GM21526 (cell line): ENCODE measurements around the gene MEIS1.
"Not testable (repeated sequence)": the region's sequence is repeated elsewhere in the genome, so short reads cannot be mapped to it uniquely, and the experiment has no call there.

ENCODE experiments used
- ATAC-seq: cut with Tn5 transposase; IDR thresholded peaks from one replicate; pipeline ENCODE4 v1.9.1; 2021; ENCODE audit warnings: moderate library complexity; ENCODE audit not compliant: unreplicated experiment, low FRiP score

Gene MEIS1

GRCh38 chr2:66434679-66435548, at the start of gene MEIS1:
Gene MEIS1 (plus strand): TSS chr2:66435125. CDS start chr2:66435857, 732 bp downstream.
- peak; percentile 91 for ATAC-seq

DNA sequence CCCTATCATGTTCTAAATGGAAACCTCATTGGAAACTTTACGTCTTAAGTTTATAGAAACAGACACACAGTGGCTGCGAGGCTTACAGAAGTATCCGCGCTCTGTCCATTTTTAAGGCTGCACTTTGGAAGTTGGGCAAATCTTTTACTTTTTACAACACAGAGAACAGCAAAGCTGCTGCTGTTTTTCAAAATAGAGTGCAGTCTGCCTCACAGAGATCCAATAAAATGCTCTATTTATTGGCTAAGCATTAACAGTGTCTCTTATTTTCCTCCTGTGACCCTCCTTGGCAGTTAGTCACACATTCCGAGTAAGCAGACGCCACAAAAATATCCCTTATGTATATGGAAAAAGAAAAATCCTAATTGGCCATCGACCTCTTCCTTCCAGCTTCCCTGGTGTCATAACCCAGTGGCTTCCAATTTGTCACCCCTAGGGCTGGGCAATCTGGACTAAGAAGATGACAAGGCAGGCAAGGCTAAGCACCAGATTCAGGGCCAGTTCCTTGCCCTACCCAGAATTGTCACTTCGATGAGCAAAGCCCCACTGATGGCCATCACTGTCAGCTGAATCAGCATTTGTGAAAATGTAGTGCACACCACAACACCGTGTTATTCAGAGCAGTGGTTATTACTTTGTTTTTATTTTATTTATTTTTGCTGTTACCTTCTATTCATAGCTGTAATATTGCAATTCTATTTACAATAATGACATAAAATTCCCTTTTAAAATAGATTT, 47.7 kb upstream of the MEIS1 start:
- no peak for ATAC-seq

DNA sequence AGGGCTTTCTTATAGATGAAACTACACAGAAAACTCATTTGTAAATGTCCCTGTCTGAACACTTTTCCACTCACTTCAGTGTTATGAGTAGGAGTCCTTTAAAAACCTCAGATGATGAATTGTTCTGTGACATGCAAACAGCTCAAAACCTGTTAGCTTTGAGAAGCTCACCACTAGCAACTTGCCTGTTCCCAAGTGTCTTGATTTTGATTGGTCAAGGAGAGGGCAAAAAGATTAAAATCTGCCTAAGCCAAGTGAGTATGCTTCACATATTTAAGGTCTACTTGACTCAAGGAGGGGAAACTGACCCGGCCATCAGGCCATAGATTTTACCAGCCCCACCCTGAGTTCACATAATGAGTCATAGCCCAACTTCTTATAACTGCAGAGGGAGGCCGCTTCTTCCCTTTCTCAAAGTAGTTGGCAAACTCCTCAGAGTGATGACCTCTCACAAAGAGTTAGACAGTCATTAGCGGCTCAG, 45.2 kb upstream of the MEIS1 start:
- ATAC-seq, result no peak

DNA sequence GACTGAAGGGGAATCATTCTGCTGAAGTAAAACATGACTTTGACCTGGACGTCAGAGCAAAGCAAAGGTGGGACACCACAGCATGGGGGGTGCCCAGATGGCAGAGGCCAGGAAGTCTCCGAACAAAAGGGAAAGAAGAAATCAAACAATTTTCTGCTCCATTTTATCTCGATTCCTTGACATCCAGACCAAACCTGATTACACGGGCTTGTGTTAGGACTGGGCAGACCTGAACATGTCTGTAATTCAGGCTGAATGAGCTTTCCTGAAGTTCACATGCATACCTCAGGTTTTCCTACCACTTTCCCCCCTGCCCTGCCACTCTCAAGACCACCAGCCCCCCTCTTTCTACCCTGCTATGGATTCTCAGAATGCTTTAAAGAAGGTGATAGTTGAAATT, 44.8 kb upstream of the MEIS1 start:
- ATAC-seq, result no peak

DNA sequence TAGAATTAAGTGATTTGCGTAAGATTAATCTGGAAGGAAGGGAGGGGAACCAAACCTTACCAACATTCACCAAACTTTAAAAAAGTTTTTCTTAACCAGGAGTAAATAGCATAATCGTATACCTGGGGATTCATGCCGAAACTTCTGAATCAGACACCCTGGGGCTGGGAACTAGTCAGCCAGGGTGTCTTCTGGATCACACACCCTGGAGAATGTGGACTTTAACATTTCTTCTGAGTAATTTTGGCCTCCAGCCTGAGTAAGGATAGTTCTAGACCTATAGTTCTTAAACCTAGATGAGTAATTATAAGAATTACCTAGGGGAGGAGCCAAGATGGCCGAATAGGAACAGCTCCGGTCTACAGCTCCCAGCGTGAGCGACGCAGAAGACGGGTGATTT, 44.1 kb upstream of the MEIS1 start:
- no peak for ATAC-seq

DNA sequence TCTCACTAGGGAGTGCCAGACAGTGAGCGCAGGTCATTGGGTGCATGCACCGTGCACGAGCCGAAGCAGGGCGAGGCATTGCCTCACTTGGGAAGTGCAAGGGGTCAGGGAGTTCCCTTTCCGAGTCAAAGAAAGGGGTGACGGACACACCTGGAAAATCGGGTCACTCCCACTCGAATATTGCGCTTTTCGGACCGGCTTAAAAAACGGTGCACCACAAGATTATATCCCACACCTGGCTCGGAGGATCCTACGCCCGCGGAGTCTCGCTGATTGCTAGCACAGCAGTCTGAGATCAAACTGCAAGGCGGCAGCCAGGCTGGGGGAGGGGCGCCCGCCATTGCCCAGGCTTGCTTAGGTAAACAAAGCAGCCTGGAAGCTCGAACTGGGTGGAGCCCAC, 43.7 kb upstream of the MEIS1 start:
- not testable (repeated sequence) for ATAC-seq

- ATAC-seq, result no peak
These were observed 29.5 kb upstream of the MEIS1 start for GRCh38 chr2:66405473-66405872.

- ATAC-seq, result no peak
These were observed 26.0 kb upstream of the MEIS1 start for GRCh38 chr2:66408905-66409304.

- no peak for ATAC-seq
These were observed 22.1 kb upstream of the MEIS1 start for GRCh38 chr2:66412874-66413273.

DNA sequence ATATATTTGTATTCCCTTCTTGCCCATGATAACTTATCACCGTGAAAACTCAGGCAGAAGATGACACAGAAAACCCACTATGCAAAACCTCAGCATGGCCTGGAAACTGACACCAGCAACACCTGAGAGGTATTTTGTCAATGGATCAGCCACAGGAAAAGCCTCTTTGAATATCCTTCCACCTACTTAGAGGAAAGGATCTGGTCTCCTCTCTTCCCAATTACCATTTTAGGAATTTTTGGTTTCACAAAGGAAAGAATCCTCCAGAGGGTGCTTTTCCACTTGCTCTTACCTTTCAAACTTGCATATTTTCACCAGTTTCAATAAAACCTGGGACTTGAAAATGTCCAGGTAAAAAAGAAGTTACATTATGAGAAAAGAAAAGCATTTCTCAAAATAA, 20.0 kb upstream of the MEIS1 start:
- no peak for ATAC-seq

- no peak for ATAC-seq
These were observed 16.5 kb upstream of the MEIS1 start for GRCh38 chr2:66418381-66418780.

GRCh38 chr2:66421612-66422011, 13.3 kb upstream of the MEIS1 start:
- no peak for ATAC-seq

- ATAC-seq, result no peak
These were observed 11.4 kb upstream of the MEIS1 start for GRCh38 chr2:66423391-66424124.

GRCh38 chr2:66426244-66427111, 8.4 kb upstream of the MEIS1 start:
- ATAC-seq, result no peak

DNA sequence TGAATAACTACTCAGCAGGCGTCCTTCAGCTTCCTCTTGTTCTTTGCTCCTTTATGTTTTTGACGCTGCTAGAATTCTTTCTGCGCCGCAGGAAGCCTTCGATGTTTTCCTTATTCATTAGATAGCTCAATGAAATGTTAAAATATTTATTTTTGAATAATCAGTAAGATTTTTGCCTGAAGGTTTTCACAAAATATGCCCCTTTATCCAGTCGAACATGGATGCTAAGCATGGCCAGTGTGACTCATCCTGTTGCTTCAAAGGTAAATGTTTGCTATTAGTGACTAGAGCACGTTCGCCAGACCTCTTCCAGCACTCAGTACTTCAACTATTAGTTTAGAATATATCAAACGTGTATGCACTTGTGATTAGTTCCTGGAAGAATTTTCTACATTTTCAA, 7.6 kb upstream of the MEIS1 start:
- ATAC-seq, result no peak

- no peak for ATAC-seq
These were observed 5.8 kb upstream of the MEIS1 start for GRCh38 chr2:66428986-66429612.

GRCh38 chr2:66429693-66430504, 5.0 kb upstream of the MEIS1 start:
- ATAC-seq, result no peak

DNA sequence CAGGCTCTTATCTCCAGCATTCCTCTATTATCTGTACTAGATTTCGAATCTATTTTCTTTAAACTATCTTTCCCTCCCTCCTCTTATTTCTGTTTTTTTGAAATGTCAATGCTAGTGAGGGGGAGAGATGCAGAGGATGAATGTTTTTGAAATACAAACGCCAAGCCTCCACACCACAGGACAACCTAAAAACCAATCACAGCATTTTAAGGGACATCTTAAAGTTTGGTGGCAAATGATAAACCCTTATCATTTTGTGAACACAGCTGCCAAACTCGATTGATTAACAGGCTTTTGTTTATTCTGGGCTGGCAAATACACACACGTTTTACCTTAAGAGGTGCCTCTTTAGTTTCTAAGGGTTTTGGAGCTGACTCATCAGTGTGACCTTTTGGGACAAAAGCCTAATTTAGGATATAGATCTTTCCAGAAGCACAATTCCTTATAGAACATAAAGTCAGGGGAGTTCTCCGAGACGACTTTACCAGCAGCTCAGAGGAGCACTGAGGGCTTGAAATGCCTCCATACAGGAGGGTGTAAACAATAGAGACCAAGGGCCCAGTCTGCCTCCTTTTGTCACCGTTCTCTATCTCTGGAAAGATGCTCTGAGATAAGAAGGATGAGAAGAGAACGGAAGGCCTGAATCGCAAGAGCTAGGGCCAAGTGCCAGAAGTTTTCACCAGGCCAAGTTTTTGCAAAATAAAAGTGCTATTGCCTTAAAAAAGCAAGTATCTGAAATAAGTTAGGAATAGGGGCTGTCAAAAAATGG, 4.2 kb upstream of the MEIS1 start:
- no peak for ATAC-seq
